Type B pancreatic cell (in vitro differentiated cells): ENCODE data around the gene EPB41L1. TPM values are rescaled to one million over a fixed set of nuclear protein-coding genes. Genes with fewer than 3 reads are reported as not detected.

Source experiments
- DNase-seq: peaks from one replicate; pipeline ENCODE4 v3.0.0; 2021; ENCODE audit warnings: mixed read lengths; ENCODE audit not compliant: unreplicated experiment; ENCODE audit errors: extremely low spot score
- H3K27ac Mint-ChIP-seq: 2 replicates; pipeline ENCODE4 v1.8.0; 2021; ENCODE audit warnings: mild to moderate bottlenecking, mixed read lengths
- H3K27me3 Mint-ChIP-seq: 2 replicates; pipeline ENCODE4 v1.8.0; 2021; ENCODE audit warnings: mixed read lengths
- H3K36me3 Mint-ChIP-seq: 2 replicates; pipeline ENCODE4 v1.8.0; 2021; ENCODE audit warnings: mixed read lengths
- H3K4me1 Mint-ChIP-seq: one replicate; pipeline ENCODE4 v1.8.0; 2021; ENCODE audit warnings: mixed read lengths; ENCODE audit not compliant: unreplicated experiment
- H3K4me3 Mint-ChIP-seq: 2 replicates; pipeline ENCODE4 v1.8.0; 2021; ENCODE audit warnings: mild to moderate bottlenecking, mixed read lengths
- H3K9me3 Mint-ChIP-seq: 2 replicates; pipeline ENCODE4 v1.8.0; 2021; ENCODE audit warnings: mixed read lengths
- total RNA-seq: library from RNA; stranded (reverse); gene quantifications from 2 replicates; pipeline ENCODE4 v1.2.1, GENCODE V29; 2021; ENCODE audit warnings: low replicate concordance
- TF ChIP-seq, protein P1 (sequence below): fragments of 200-600 bp; sonication (generic); conservative IDR thresholded peaks from 2 replicates; pipeline ENCODE4 v1.5.0; 2021; ENCODE audit warnings: antibody characterized with exemption, mild to moderate bottlenecking

The EPB41L1 gene
- total RNA-seq, 1 donor from 2014 or later: 68.1 TPM

GRCh38 chr20:36153736-36154699 lies 522 bp upstream of the EPB41L1 start:
- Mint-ChIP-seq H3K9me3 (no peaks in the 10 kb centered on the region), H3K27me3 (no peaks in the 10 kb centered on the region), H3K36me3 (no peaks in the 10 kb centered on the region), H3K4me1 (peaks cover 16% of the 10 kb centered on the region), H3K4me3 (peak overlapping the region; percentile 78), H3K27ac (no peak overlapping the region)
- TF ChIP-seq, protein P1, sequence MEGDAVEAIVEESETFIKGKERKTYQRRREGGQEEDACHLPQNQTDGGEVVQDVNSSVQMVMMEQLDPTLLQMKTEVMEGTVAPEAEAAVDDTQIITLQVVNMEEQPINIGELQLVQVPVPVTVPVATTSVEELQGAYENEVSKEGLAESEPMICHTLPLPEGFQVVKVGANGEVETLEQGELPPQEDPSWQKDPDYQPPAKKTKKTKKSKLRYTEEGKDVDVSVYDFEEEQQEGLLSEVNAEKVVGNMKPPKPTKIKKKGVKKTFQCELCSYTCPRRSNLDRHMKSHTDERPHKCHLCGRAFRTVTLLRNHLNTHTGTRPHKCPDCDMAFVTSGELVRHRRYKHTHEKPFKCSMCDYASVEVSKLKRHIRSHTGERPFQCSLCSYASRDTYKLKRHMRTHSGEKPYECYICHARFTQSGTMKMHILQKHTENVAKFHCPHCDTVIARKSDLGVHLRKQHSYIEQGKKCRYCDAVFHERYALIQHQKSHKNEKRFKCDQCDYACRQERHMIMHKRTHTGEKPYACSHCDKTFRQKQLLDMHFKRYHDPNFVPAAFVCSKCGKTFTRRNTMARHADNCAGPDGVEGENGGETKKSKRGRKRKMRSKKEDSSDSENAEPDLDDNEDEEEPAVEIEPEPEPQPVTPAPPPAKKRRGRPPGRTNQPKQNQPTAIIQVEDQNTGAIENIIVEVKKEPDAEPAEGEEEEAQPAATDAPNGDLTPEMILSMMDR: no peak
- peak; percentile 79 for DNase-seq

DNA sequence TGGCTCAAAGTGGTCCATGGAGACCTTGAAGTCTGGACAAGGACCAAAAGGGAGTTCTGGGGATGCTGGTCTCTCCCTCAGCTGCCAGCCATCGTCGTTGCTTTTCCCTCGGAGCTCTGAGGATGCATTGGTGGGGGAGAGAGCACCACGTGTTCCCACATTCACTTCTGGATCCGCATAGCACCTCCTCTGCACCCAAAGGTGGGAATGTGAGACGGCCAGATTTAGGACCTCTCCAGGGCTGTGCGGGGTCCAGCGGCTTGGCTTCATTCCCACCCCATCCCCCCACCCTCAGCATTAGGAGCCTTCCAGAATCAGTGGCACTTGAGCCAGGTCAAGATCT lies 1.1 kb downstream of the EPB41L1 start:
- Mint-ChIP-seq H3K27ac (peak overlapping the region; percentile 47), H3K9me3 (no peaks in the 10 kb centered on the region), H3K36me3 (no peaks in the 10 kb centered on the region), H3K4me3 (peak overlapping the region; percentile 85), H3K4me1 (peaks cover 16% of the 10 kb centered on the region), H3K27me3 (no peaks in the 10 kb centered on the region)
- TF ChIP-seq, protein P1: no peak
- DNase-seq: no peak

- Mint-ChIP-seq H3K9me3 (no peaks in the 10 kb centered on the region), H3K27ac (no peak overlapping the region), H3K4me1 (peaks cover 16% of the 10 kb centered on the region), H3K36me3 (no peaks in the 10 kb centered on the region), H3K4me3 (peak overlapping the region; percentile 78), H3K27me3 (no peaks in the 10 kb centered on the region)
- DNase-seq: no peak
- TF ChIP-seq, protein P1: no peak
Observed at GRCh38 chr20:36155991-36156390, 1.5 kb downstream of the EPB41L1 start.

DNA sequence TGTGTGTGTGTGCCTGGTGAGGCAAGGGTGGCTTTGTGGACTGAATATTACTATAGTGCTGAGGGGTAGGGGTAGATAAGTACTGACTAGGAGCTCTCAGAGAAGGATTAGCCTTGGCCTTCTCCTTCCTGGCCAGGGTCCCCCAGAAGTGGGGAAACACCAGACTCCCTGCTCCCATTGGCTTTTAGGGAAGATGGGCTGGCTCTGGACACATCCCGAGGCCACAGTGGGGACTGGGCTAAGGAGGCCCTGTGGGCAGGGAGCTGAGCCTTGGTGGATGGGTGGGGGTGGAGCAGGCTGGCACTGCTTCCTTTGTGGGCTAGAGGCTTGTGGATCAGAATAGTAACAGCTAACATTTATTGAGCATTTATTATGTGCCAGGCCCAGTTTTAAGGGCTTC lies 3.1 kb downstream of the EPB41L1 start:
- Mint-ChIP-seq H3K27ac (no peak overlapping the region), H3K4me3 (no peak overlapping the region), H3K9me3 (no peaks in the 10 kb centered on the region), H3K27me3 (no peaks in the 10 kb centered on the region), H3K4me1 (peaks cover 21% of the 10 kb centered on the region), H3K36me3 (no peaks in the 10 kb centered on the region)
- DNase-seq: no peak
- TF ChIP-seq, protein P1: no peak

DNA sequence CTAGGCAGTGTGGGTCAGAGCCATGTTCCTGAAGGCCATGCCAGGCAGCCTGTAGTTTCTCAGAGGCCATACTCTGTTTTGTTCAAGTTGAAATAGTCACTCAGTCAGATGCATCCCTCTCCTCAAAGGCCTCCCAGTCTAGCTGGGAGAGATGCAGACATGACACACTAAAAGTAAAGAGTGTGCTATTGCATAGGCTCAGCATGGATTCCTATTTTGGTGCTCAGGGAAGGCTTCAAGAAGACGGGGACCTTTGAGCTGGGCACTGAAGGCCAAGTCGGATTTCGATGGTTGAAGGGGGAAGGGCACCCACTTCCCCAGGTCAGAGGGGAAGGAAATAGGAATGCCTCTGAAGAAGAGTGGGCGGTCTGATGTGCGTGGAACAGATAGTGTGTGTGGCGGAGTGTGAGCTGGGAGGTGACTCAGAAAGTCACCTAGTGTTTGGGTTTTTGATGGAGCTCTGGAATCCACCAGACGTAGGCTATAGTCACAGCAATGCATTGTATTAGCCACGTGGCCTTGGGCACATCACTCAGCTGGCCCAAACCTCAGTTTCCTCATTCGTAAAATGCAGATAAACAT lies 3.7 kb downstream of the EPB41L1 start:
- Mint-ChIP-seq H3K4me1 (peaks cover 17% of the 10 kb centered on the region), H3K27me3 (no peaks in the 10 kb centered on the region), H3K36me3 (no peaks in the 10 kb centered on the region), H3K4me3 (no peak overlapping the region), H3K9me3 (no peaks in the 10 kb centered on the region), H3K27ac (no peak overlapping the region)
- no peak for DNase-seq
- TF ChIP-seq, protein P1: no peak
